Peyer's patch (tissue), 4 donors: ENCODE measurements around the gene PIEZO2. TPM values are rescaled to one million over a fixed set of nuclear protein-coding genes. Genes with fewer than 3 reads are reported as not detected.

Source experiments
- DNase-seq, 3 donors: peaks; one replicate each; pipeline ENCODE4 v3.0.0-alpha.2; 2017 to 2019
- H3K27ac ChIP-seq, 4 donors: fragments of 200-600 bp; sonication (generic); one replicate each; pipeline ENCODE4 v1.5.1; 2016 to 2019
- H3K27me3 ChIP-seq, 2 donors: fragments of 200-600 bp; sonication (generic); one replicate each; pipeline ENCODE4 v1.5.1; 2019
- H3K36me3 ChIP-seq, 3 donors: fragments of 200-600 bp; sonication (generic); one replicate each; pipeline ENCODE4 v1.5.1; 2016 to 2019
- H3K4me1 ChIP-seq, 4 donors: fragments of 200-600 bp; sonication (generic); one replicate each; pipeline ENCODE4 v1.5.1; 2016 to 2019
- H3K4me3 ChIP-seq, 4 donors: fragments of 200-600 bp; sonication (generic); 1 replicate in 3 of 4; 2 replicates in 1 of 4; pipeline ENCODE4 v1.5.1; 2016 to 2019; ENCODE audit warnings: mild to moderate bottlenecking in 1 of 4
- H3K9me3 ChIP-seq, 4 donors: fragments of 200-600 bp; sonication (generic); one replicate each; pipeline ENCODE4 v1.5.1; 2016 to 2019; ENCODE audit warnings: mild to moderate bottlenecking in 1 of 4
- CTCF ChIP-seq, 6 experiments: fragments of 450-650 bp in 4 of 6; fragments of 200-600 bp in 2 of 6; sonication (generic) in 1 of 6; IDR thresholded peaks; one replicate each; pipeline ENCODE4 v1.5.1; 2017 to 2019; ENCODE audit warnings: antibody characterized with exemption in 6 of 6, mild to moderate bottlenecking in 3 of 6, moderate library complexity in 1 of 6
- POLR2A ChIP-seq, 2 donors: fragments of 450-650 bp; IDR thresholded peaks; one replicate each; pipeline ENCODE4 v1.5.1; 2017; ENCODE audit warnings: antibody characterized with exemption in 2 of 2, mild to moderate bottlenecking in 2 of 2, moderate library complexity in 2 of 2
- total RNA-seq, 4 donors: library from RNA; depleted of rRNA; stranded (reverse); fragments of >200 nt; gene quantifications; one replicate each; pipeline ENCODE4 v1.1.0, GENCODE V29; 2016

PIEZO2 gene
- total RNA-seq, 4 donors from 2014 or later = 0.85 to 5.8 (median 4.5) TPM

GRCh38 chr18:10724666-10725065, 424.7 kb downstream of the PIEZO2 start:
- Histone ChIP-seq H3K9me3 (no peaks in the 10 kb centered on the region), H3K27ac (no peak overlapping the region), H3K36me3 (no peaks in the 10 kb centered on the region), H3K4me1 (no peaks in the 10 kb centered on the region), H3K27me3 (no peaks in the 10 kb centered on the region), H3K4me3 (no peak overlapping the region)
- TF ChIP-seq CTCF (IDR thresholded peaks at IDR 0.05) (no peak), POLR2A (IDR thresholded peaks at IDR 0.05) (no peak)
- no peak for DNase-seq

GRCh38 chr18:10723496-10723895, 425.9 kb downstream of the PIEZO2 start:
- Histone ChIP-seq H3K9me3 (no peaks in the 10 kb centered on the region), H3K36me3 (no peaks in the 10 kb centered on the region), H3K4me1 (no peaks in the 10 kb centered on the region), H3K27me3 (no peaks in the 10 kb centered on the region), H3K27ac (no peak overlapping the region), H3K4me3 (no peak overlapping the region)
- no peak for DNase-seq
- TF ChIP-seq POLR2A (IDR thresholded peaks at IDR 0.05) = no peak
- no peak for TF ChIP-seq CTCF (IDR thresholded peaks at IDR 0.05)

GRCh38 chr18:10718809-10719208, 430.6 kb downstream of the PIEZO2 start:
- DNase-seq = no peak
- TF ChIP-seq CTCF (IDR thresholded peaks at IDR 0.05) (no peak), POLR2A (IDR thresholded peaks at IDR 0.05) (no peak)
- Histone ChIP-seq H3K36me3 (no peaks in the 10 kb centered on the region), H3K27ac (no peak overlapping the region), H3K4me1 (no peaks in the 10 kb centered on the region), H3K4me3 (no peak overlapping the region), H3K9me3 (no peaks in the 10 kb centered on the region), H3K27me3 (no peaks in the 10 kb centered on the region)

- no peak overlapping the region for H3K4me3 ChIP-seq
- no peaks in the 10 kb centered on the region for H3K27me3 ChIP-seq
- TF ChIP-seq CTCF (IDR thresholded peaks at IDR 0.05) (no peak), POLR2A (IDR thresholded peaks at IDR 0.05) (no peak)
- DNase-seq = no peak
- no peak overlapping the region for H3K27ac ChIP-seq
- H3K4me1 ChIP-seq = no peaks in the 10 kb centered on the region
- H3K9me3 ChIP-seq = no peaks in the 10 kb centered on the region
- H3K36me3 ChIP-seq = no peaks in the 10 kb centered on the region
Observed at GRCh38 chr18:10715791-10716190, 433.6 kb downstream of the PIEZO2 start.

- no peaks in the 10 kb centered on the region for H3K36me3 ChIP-seq
- no peaks in the 10 kb centered on the region for H3K9me3 ChIP-seq
- no peak overlapping the region for H3K4me3 ChIP-seq
- no peaks in the 10 kb centered on the region for H3K4me1 ChIP-seq
- TF ChIP-seq POLR2A (IDR thresholded peaks at IDR 0.05) (no peak), CTCF (IDR thresholded peaks at IDR 0.05) (no peak)
- no peaks in the 10 kb centered on the region for H3K27me3 ChIP-seq
- DNase-seq = no peak
- H3K27ac ChIP-seq = no peak overlapping the region
Observed at GRCh38 chr18:10713409-10713808, 436.0 kb downstream of the PIEZO2 start.

GRCh38 chr18:10707294-10707693, 442.1 kb downstream of the PIEZO2 start:
- Histone ChIP-seq H3K9me3 (no peaks in the 10 kb centered on the region), H3K4me1 (no peaks in the 10 kb centered on the region), H3K27ac (no peak overlapping the region), H3K27me3 (no peaks in the 10 kb centered on the region), H3K4me3 (no peak overlapping the region), H3K36me3 (no peaks in the 10 kb centered on the region)
- DNase-seq = no peak
- no peak for TF ChIP-seq POLR2A (IDR thresholded peaks at IDR 0.05)
- no peak for TF ChIP-seq CTCF (IDR thresholded peaks at IDR 0.05)
